HAP-1 (cell line): ENCODE measurements around the gene CTCF.

Experiments
- DNase-seq, 2 experiments: peaks; one replicate each; pipeline ENCODE4 v3.0.0-alpha.2; 2016 to 2020; ENCODE audit warnings: low spot score in 2 of 2
- H3K27me3 ChIP-seq: fragments of 250-450 bp; sonication (Bioruptor Pico); 2 replicates; pipeline ENCODE4 v1.5.1; 2020; ENCODE audit warnings: low read depth, mild to moderate bottlenecking, moderate library complexity
- H3K36me3 ChIP-seq: fragments of 250-450 bp; sonication (Bioruptor Pico); replicated peaks from 2 replicates; pipeline ENCODE4 v1.5.1; 2020; ENCODE audit warnings: mild to moderate bottlenecking
- H3K4me1 ChIP-seq: fragments of 250-450 bp; sonication (Bioruptor Pico); 2 replicates; pipeline ENCODE4 v1.5.1; 2020; ENCODE audit warnings: mild to moderate bottlenecking
- H3K4me3 ChIP-seq: fragments of 250-450 bp; sonication (Bioruptor Pico); 2 replicates; pipeline ENCODE4 v1.5.1; 2020; ENCODE audit warnings: mild to moderate bottlenecking, moderate library complexity
- H3K9me3 ChIP-seq: fragments of 250-450 bp; sonication (Bioruptor Pico); 2 replicates; pipeline ENCODE4 v1.5.1; 2020; ENCODE audit warnings: mild to moderate bottlenecking, moderate library complexity
- in situ Hi-C: fragments of 300-500 bp; cut with MboI; formaldehyde crosslinking; loops from 3 replicates; pipeline ENCODE4 v1.14.3; 2020; ENCODE audit warnings: low sequenced_read_pairs, inconsistent platforms, mixed read lengths

The CTCF gene

DNA sequence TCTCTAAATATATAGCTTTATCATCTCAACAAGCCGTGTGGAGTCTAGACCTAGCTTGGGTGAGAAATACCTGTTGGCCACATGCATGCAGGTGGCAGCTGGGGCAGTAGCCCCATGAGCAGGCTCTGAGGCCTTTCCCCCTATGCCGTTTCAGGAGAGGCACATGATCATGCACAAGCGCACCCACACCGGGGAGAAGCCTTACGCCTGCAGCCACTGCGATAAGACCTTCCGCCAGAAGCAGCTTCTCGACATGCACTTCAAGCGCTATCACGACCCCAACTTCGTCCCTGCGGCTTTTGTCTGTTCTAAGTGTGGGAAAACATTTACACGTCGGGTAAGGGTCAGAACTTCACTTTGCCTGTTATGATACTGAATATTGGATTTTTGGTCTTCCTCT, 65.9 kb downstream of the CTCF start:
- Histone ChIP-seq H3K27me3 (no peaks in the 10 kb centered on the region), H3K9me3 (no peaks in the 10 kb centered on the region), H3K4me3 (no peak overlapping the region), H3K4me1 (no peaks in the 10 kb centered on the region), H3K36me3 (peaks cover 64% of the 10 kb centered on the region)
- no peak for DNase-seq
- in situ Hi-C loops = no loop called here

DNA sequence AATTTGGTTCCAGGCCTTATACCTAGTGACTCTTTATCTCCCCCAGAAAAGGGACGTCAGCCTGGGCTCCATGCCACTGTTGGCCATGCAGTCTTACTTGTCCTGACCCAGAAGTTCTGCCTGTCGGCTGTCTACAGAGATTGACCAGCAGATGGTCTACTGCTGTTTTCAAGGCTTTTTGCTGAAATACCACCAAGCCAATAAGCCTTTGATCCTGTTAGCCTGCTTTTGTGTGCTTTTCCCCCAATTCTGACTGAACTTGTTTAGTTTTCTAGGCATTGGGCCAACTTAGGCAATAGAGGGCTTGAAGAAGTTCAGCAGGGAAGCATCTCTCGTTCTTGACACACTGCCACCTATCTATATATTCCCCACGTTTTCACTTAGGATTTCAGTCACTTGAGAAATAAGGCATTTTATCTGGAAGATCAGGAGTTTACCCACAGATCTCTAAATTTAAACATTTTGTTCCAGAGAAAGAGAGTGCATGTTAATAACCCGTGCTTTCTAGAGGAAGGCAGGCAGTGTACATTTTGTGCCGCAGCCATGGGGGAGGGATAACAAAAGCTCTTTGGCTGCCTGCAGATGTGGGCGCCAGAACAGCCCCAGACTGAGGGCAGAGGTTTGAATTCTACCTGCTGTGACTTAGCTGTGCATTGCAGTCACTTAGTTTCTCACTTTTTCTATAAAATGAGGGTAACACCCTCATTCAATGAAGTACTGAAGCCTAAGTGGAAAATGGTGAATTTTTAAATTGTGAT, 70.3 kb downstream of the CTCF start:
- in situ Hi-C loops = no loop called here
- Histone ChIP-seq H3K4me3 (no peak overlapping the region), H3K36me3 (peaks cover 68% of the 10 kb centered on the region), H3K4me1 (no peaks in the 10 kb centered on the region), H3K9me3 (no peaks in the 10 kb centered on the region), H3K27me3 (no peaks in the 10 kb centered on the region)
- DNase-seq = no peak

DNA sequence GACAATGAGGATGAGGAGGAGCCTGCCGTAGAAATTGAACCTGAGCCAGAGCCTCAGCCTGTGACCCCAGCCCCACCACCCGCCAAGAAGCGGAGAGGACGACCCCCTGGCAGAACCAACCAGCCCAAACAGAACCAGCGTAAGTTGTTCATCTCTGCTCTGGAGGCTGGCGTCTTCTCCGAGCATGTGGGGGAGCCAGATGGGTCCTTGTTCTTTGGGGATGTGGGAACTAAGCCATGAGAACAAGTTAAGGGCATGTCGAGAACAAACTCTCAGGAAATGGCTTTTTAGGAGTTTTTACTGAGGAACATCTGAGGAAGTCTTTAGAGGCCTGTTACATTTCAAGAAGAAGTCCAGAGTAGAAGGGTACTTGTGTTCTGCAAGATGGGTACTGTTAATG, 74.4 kb downstream of the CTCF start:
- in situ Hi-C loops = no loop called here
- Histone ChIP-seq H3K36me3 (peaks cover 63% of the 10 kb centered on the region), H3K9me3 (no peaks in the 10 kb centered on the region), H3K27me3 (no peaks in the 10 kb centered on the region), H3K4me1 (no peaks in the 10 kb centered on the region), H3K4me3 (no peak overlapping the region)
- no peak for DNase-seq

DNA sequence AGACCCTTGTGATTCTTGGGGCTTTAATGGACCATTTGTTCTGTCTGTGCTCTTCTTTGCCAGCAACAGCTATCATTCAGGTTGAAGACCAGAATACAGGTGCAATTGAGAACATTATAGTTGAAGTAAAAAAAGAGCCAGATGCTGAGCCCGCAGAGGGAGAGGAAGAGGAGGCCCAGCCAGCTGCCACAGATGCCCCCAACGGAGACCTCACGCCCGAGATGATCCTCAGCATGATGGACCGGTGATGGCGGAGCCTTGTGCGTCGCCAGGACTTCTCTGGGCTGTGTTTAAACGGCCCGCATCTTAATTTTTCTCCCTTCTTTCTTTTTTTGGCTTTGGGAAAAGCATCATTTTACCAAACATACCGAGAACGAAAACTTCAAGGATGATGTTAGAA, 75.3 kb downstream of the CTCF start:
- no peak for DNase-seq
- no peaks in the 10 kb centered on the region for H3K9me3 ChIP-seq
- in situ Hi-C loops = no loop called here
- H3K27me3 ChIP-seq = no peaks in the 10 kb centered on the region
- no peaks in the 10 kb centered on the region for H3K4me1 ChIP-seq
- no peak overlapping the region for H3K4me3 ChIP-seq
- H3K36me3 ChIP-seq = peaks cover 56% of the 10 kb centered on the region

DNA sequence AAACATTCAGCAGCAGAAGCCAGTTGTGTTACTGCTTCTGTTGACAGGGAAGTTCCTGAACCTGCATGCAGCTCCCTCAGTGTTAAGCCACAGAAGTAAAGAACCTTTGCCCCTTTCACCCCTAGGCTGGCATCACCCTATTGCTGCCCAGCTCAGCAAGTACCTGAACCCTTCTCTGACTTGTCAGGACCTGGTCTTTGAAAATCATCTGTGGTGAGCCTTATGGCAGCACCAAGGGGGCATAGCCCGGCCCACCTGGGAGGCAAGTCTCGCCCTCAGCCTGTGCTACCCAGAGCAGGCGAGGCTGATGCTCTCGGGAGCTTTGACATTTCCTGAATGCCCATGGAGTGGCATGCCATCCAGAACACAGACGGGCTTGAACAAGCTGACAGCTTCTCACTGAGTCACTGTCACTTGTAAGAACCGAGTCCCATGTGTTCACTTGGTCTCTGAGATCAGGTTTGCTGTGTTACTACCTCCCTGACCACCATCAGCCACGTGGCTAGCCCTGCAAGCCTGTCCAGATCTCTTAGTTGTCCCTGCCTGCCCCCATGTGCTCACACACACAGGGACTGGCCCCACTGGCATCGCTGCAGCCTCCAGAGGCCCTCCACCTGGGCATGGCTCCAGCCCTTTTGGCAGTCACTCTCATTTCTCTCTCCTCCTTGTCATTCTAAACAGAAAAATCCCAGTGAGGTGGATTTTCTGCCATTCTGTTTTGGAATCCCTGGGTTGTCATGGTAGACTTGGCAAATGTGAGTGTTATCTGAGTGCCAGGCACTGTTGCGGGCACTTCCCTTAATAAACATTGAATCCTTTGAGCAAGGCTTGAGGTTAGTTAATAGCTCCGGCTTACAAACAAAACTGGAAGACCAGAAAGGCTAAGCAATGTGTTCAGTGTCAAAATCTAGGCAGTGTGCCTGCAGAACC, 79.7 kb downstream of the CTCF start:
- Histone ChIP-seq H3K9me3 (no peaks in the 10 kb centered on the region), H3K4me3 (no peak overlapping the region), H3K36me3 (peaks cover 24% of the 10 kb centered on the region), H3K4me1 (peaks cover 5% of the 10 kb centered on the region), H3K27me3 (no peaks in the 10 kb centered on the region)
- DNase-seq = no peak
- in situ Hi-C loops = loop anchor here (5.0 kb wide), 1 partner anchor 90 kb away; no protein-coding TSS in a partner anchor

DNA sequence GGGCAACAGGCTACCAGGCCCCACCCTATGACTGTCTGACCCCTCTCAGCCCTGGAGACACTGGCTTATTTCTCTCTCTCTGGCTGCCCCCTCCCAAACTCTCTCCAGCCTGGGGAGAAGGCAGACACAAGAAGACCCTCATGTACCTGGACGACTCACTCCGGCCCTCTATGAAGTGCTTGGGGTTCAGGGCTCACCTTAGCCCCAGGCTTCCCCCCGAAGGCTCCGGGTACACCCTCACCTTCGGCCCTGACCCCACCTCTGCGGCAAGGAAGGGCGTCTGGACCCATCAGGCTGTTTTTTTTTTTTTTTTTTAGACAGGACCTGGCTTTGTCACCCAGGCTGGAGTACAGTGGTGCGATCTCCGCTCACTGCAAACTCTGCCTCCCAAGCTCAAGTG, 81.7 kb downstream of the CTCF start:
- H3K27me3 ChIP-seq = no peaks in the 10 kb centered on the region
- DNase-seq = no peak
- no peaks in the 10 kb centered on the region for H3K9me3 ChIP-seq
- peaks cover 7% of the 10 kb centered on the region for H3K36me3 ChIP-seq
- H3K4me3 ChIP-seq = no peak overlapping the region
- H3K4me1 ChIP-seq = peaks cover 5% of the 10 kb centered on the region
- in situ Hi-C loops = loop anchor here (5.0 kb wide), 1 partner anchor 92 kb away; no protein-coding TSS in a partner anchor

DNA sequence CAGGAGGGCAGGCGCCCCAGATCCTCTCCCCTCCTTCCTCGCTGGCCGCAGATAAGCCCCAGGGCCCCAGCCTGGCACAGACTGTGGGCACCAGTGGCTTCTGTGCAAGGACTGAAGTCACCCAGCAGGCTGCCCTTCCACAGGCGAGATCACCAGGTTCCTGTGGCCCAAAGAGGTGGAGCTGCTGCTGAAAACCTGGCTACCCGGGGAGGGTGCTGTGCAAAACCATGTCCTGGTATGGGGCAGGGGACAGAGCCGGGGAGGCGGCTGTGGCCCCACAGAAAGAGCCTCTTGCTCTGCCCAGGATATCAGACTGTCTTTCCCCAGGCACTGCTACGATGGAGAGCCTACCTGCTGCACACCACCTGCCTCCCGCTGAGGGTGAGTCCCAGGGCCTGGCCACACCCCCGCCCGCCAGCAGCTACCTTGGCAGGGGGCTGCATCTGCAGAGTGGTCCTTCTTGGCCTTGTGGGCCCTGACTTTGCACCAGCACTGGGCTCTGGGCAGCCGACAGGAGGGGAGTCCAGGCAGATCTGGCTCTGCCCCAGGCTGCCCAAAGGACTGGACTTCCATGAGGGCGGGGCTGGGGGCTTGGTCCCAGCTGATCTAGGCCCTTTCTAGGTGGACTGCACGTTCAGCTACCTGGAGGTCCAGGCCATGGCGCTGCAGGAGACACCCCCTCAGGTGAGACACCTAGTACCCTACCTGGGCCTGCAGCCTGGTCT, 83.2 kb downstream of the CTCF start:
- H3K4me3 ChIP-seq = peak overlapping the region; percentile 33
- no peaks in the 10 kb centered on the region for H3K27me3 ChIP-seq
- H3K9me3 ChIP-seq = no peaks in the 10 kb centered on the region
- in situ Hi-C loops = no loop called here
- peaks cover 6% of the 10 kb centered on the region for H3K36me3 ChIP-seq
- no peak for DNase-seq
- H3K4me1 ChIP-seq = peaks cover 5% of the 10 kb centered on the region

DNA sequence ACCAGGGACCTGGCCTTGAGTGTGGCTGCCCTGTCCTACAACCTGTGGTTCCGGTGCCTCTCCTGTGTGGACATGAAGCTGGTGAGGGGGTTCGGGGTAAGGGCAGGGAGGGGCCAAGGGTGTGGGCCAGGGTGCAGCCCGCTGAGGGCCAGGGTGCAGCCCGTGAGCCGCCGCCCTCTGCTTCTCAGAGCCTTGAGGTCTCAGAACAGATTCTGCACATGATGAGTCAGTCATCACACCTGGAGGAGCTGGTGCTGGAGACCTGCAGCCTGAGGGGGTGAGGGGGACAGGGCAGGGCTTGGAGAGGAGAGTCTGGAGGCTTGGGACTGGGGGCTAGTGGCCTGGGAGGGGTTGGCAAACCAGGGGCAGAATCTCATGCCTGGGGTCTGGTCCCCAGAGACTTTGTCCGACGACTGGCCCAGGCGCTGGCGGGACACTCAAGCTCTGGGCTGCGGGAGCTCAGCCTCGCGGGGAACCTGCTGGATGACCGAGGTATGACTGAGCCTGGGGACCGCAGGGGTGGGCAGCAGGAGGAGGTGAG, 84.9 kb downstream of the CTCF start:
- no peaks in the 10 kb centered on the region for H3K9me3 ChIP-seq
- H3K27me3 ChIP-seq = no peaks in the 10 kb centered on the region
- H3K36me3 ChIP-seq = peaks cover 7% of the 10 kb centered on the region
- in situ Hi-C loops = no loop called here
- H3K4me1 ChIP-seq = peaks cover 5% of the 10 kb centered on the region
- peak in 1 of 2 experiments; percentile 8 for DNase-seq
- H3K4me3 ChIP-seq = no peak overlapping the region

DNA sequence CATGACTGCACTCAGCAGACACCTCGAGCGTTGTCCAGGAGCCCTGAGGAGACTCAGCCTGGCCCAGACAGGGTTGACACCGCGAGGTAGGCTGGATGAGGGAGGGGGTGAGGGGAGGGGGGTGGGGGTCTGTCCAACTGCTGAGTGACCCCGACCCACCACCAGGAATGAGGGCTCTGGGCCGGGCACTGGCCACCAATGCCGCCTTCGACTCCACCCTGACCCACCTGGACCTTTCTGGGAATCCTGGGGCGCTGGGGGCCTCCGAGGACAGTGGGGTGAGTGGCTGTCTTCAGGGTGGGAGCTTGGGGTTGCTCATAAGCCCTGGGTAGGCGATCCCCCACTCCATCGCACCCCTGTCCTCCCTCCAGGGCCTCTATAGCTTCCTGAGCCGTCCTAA, 85.4 kb downstream of the CTCF start:
- H3K36me3 ChIP-seq = peaks cover 8% of the 10 kb centered on the region
- no peaks in the 10 kb centered on the region for H3K27me3 ChIP-seq
- no peak for DNase-seq
- peaks cover 5% of the 10 kb centered on the region for H3K4me1 ChIP-seq
- H3K9me3 ChIP-seq = no peaks in the 10 kb centered on the region
- in situ Hi-C loops = no loop called here
- H3K4me3 ChIP-seq = no peak overlapping the region

DNA sequence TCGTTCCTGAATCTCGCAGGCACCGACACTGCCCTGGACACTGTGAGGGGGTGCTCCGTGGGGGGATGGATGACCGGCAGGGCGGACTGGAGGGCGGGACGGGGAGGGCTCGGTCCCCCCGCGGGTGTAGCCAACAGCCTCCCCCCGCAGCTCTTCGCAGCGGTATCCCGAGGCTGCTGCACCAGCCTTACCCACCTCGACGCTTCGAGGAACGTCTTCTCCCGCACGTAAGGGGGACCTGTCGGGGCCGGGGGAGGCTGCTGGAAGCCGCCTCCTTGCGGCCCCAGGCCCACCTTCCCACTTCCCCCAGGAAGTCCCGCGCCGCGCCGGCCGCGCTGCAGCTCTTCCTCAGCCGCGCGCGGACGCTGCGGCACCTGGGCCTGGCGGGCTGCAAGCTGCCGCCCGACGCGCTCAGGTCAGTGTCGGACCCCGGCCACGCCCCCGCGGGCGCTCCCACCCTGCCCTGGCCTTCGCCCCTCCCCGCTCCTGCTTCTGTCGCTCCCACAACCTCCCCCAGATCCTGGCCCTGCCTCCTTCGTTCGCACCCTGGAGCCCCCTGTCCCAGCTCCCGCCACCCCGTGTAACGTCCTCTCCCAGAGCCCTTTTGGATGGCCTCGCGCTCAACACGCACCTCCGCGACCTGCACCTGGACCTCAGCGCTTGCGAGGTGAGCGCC, 85.9 kb downstream of the CTCF start:
- DNase-seq = peak in 1 of 2 experiments; percentile 8
- no peaks in the 10 kb centered on the region for H3K27me3 ChIP-seq
- peaks cover 8% of the 10 kb centered on the region for H3K36me3 ChIP-seq
- in situ Hi-C loops = no loop called here
- peaks cover 5% of the 10 kb centered on the region for H3K4me1 ChIP-seq
- no peaks in the 10 kb centered on the region for H3K9me3 ChIP-seq
- H3K4me3 ChIP-seq = no peak overlapping the region

DNA sequence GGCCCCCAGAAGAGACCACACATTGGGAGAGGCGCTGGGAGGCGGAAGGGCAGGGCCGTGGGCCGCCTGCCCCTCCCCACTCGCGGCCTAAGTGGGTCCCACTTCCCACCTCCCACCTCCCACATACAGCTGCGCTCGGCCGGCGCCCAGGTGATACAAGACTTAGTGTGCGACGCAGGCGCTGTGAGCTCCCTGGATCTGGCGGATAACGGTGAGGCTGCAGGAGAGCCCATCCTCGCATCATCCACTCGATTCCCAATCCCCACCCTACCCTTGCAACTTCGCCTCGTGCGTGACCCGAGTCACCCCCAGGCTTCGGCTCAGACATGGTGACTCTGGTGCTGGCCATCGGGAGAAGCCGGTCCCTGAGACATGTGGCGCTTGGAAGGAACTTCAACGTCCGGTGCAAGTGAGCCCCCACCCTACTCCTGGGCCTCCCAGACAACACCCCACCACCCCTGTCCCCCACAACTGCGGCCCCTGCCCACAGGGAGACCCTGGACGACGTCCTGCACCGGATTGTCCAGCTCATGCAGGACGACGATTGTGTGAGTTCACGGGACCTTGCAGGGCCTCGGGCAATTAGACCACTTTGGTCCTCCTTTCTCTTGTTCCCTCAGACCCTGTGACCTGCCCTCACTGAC, 86.6 kb downstream of the CTCF start:
- no peaks in the 10 kb centered on the region for H3K27me3 ChIP-seq
- in situ Hi-C loops = no loop called here

DNA sequence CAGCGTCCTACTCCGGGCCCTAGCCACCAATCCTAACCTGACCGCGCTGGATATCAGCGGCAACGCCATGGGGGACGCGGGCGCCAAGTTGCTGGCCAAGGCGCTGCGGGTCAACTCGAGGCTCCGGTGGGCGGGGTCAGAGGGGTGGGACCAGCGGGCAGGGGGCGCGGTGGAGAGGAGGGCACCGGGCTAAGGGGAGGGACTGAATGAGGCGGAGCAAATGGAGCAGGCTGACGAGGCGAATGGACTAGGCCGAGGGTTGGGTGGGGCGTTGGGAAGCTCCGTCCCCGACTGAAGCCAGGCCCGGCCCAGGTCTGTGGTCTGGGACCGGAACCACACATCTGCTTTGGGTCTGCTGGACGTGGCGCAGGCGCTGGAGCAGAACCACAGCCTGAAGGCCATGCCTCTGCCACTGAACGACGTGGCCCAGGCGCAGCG, 87.2 kb downstream of the CTCF start:
- in situ Hi-C loops = no loop called here
- Histone ChIP-seq H3K4me3 (no peak overlapping the region), H3K27me3 (no peaks in the 10 kb centered on the region), H3K4me1 (peaks cover 3% of the 10 kb centered on the region), H3K9me3 (no peaks in the 10 kb centered on the region), H3K36me3 (peaks cover 8% of the 10 kb centered on the region)
- DNase-seq = peak in 1 of 2 experiments; percentile 10

More for the DNA sequence above, 86.6 kb downstream of the CTCF start:
- Histone ChIP-seq H3K4me1 (peaks cover 5% of the 10 kb centered on the region), H3K36me3 (peaks cover 8% of the 10 kb centered on the region), H3K4me3 (no peak overlapping the region), H3K9me3 (no peaks in the 10 kb centered on the region)
- peak in 1 of 2 experiments; percentile 7 for DNase-seq
